HFFc6 (cell line): ENCODE measurements around the gene TBC1D2B. TPM values are rescaled to one million over a fixed set of nuclear protein-coding genes. Genes with fewer than 3 reads are reported as not detected.
A peak's percentile ranks its signal among the peaks of the same experiment; 100 is the strongest.

Experiments
- DNase-seq: peaks from one replicate; pipeline ENCODE4 v3.0.0-alpha.2; 2018
- H3K27ac Mint-ChIP-seq: 2 replicates; pipeline ENCODE4 v1.8.0; 2020; ENCODE audit warnings: mild to moderate bottlenecking, mixed read lengths
- H3K27me3 Mint-ChIP-seq: 2 replicates; pipeline ENCODE4 v1.8.0; 2021; ENCODE audit warnings: mild to moderate bottlenecking, moderate library complexity, mixed read lengths; ENCODE audit not compliant: insufficient read depth
- H3K36me3 Mint-ChIP-seq: 2 replicates; pipeline ENCODE4 v1.8.0; 2021; ENCODE audit warnings: low read depth, mixed read lengths
- H3K4me1 Mint-ChIP-seq: 2 replicates; pipeline ENCODE4 v1.8.0; 2020; ENCODE audit warnings: low read depth, mixed read lengths
- H3K4me3 Mint-ChIP-seq: 2 replicates; pipeline ENCODE4 v1.8.0; 2020; ENCODE audit warnings: mild to moderate bottlenecking, moderate library complexity, mixed read lengths
- H3K9me3 Mint-ChIP-seq: 2 replicates; pipeline ENCODE4 v1.8.0; 2020; ENCODE audit warnings: mild to moderate bottlenecking, mixed read lengths
- CTCF ChIP-seq: fragments of 200-600 bp; sonication (generic); IDR thresholded peaks from 2 replicates; pipeline ENCODE4 v1.5.0; 2021; ENCODE audit warnings: antibody characterized with exemption, mild to moderate bottlenecking
- total RNA-seq, 6 experiments: library from RNA; stranded (reverse); fragmentation: NEBNext Ultra II Directional; extraction: Animal tissue kit (Norgen Biotek cat#: 25700); gene quantifications; 2 replicates in 1 of 6; 3 replicates in 5 of 6; pipeline ENCODE4 v1.2.3, GENCODE V29; 2021

TBC1D2B gene
- total RNA-seq, 6 experiments from 2014 or later = 34.1 to 42.5 (median 38.0) TPM

DNA sequence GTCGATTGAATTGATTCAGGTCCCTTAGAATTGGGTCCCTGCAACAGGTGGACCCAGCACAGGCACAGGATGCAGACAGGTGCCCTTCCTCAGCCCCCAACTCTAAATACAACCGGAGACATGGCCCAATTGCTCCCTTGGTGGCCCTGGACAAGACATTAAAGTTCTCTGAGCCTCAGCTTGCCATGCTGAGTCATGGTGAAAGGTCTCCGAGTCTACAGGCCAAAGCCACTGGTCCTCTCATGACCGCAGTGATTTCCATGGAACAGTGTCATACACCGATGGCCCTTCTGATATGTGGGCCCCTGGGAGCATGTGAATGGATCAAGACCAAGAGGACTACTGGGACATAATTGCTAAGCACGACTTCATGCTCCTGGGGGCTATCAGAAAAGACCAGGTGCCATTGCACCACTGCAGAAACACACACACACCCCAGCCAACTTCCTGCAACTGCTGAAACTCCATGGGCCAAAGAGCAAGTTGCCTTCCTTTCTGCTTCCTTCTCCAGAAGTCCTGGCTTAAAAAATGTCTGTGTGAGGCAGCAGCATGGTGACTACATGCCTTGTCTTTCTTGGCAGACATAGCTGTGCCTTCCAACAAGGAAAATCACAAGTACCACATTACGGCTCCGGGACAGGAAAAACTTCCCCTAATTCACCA is 38.8 kb downstream of the TBC1D2B start:
- H3K36me3 Mint-ChIP-seq = peaks cover 32% of the 10 kb centered on the region
- H3K9me3 Mint-ChIP-seq = no peaks in the 10 kb centered on the region
- peak overlapping the region; percentile 16; the same call in 1 of the 2 replicates for H3K27ac Mint-ChIP-seq
- TF ChIP-seq CTCF = no peak
- no peak overlapping the region for H3K4me3 Mint-ChIP-seq
- H3K4me1 Mint-ChIP-seq = peaks cover 43% of the 10 kb centered on the region
- DNase-seq = no peak
- H3K27me3 Mint-ChIP-seq = peaks cover 3% of the 10 kb centered on the region

- peaks cover 43% of the 10 kb centered on the region for H3K4me1 Mint-ChIP-seq
- H3K4me3 Mint-ChIP-seq = no peak overlapping the region
- DNase-seq = no peak
- no peak for TF ChIP-seq CTCF
- no peaks in the 10 kb centered on the region for H3K9me3 Mint-ChIP-seq
- H3K27ac Mint-ChIP-seq = no peak overlapping the region
- H3K27me3 Mint-ChIP-seq = peaks cover 3% of the 10 kb centered on the region
- peaks cover 29% of the 10 kb centered on the region for H3K36me3 Mint-ChIP-seq
Measured at GRCh38 chr15:78037779-78038305, 39.7 kb downstream of the TBC1D2B start.

DNA sequence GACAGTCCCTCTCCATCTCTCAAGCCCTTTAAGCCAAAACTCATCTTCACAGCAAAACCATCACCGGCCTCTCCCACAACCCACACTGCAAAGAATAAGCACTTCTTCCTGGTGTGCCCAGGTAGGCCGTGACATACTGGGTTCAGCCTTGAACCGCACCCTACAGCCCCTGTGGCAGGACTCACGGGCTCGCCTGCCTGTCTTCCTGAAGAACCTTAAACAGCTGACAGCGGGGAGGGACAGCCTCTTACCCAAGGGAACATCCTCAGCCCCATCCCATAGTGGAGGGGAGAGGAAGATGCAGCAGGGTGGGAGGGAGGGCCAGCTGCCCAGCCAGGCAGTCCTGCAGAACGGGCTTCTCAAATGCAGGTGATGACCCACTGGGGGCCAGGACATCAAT is 40.2 kb downstream of the TBC1D2B start:
- DNase-seq = no peak
- Mint-ChIP-seq H3K36me3 (peaks cover 24% of the 10 kb centered on the region), H3K27ac (no peak overlapping the region), H3K27me3 (peaks cover 3% of the 10 kb centered on the region), H3K4me1 (peaks cover 43% of the 10 kb centered on the region), H3K4me3 (no peak overlapping the region), H3K9me3 (no peaks in the 10 kb centered on the region)
- TF ChIP-seq CTCF = no peak

GRCh38 chr15:78035861-78036476 is 41.5 kb downstream of the TBC1D2B start:
- H3K27ac Mint-ChIP-seq = peak overlapping the region; percentile 37; the same call in 1 of the 2 replicates
- H3K4me1 Mint-ChIP-seq = peaks cover 48% of the 10 kb centered on the region
- DNase-seq = no peak
- no peak for TF ChIP-seq CTCF
- H3K27me3 Mint-ChIP-seq = peaks cover 3% of the 10 kb centered on the region
- H3K36me3 Mint-ChIP-seq = peaks cover 27% of the 10 kb centered on the region
- no peak overlapping the region for H3K4me3 Mint-ChIP-seq
- no peaks in the 10 kb centered on the region for H3K9me3 Mint-ChIP-seq

GRCh38 chr15:78035321-78035751 is 42.2 kb downstream of the TBC1D2B start:
- H3K27me3 Mint-ChIP-seq = peaks cover 3% of the 10 kb centered on the region
- peaks cover 30% of the 10 kb centered on the region for H3K36me3 Mint-ChIP-seq
- peaks cover 42% of the 10 kb centered on the region for H3K4me1 Mint-ChIP-seq
- H3K4me3 Mint-ChIP-seq = no peak overlapping the region
- DNase-seq = no peak
- H3K27ac Mint-ChIP-seq = peak overlapping the region; percentile 37; the same call in 1 of the 2 replicates
- no peaks in the 10 kb centered on the region for H3K9me3 Mint-ChIP-seq
- TF ChIP-seq CTCF = no peak
